Occipital lobe (tissue), 2 donors: ENCODE measurements around the gene EDAR. TPM values are rescaled to one million over a fixed set of nuclear protein-coding genes. Genes with fewer than 3 reads are reported as not detected.

Source experiments
- DNase-seq: peaks from one replicate; lab custom pipeline; 2025; lab: John Stamatoyannopoulos, UW
- total RNA-seq: library from RNA; depleted of rRNA; stranded (reverse); fragments of >200 nt; gene quantifications from one replicate; pipeline ENCODE4 v1.2.3, GENCODE V29; 2014

EDAR gene
- total RNA-seq, 1 donor from 2014 or later, result not detected

DNA sequence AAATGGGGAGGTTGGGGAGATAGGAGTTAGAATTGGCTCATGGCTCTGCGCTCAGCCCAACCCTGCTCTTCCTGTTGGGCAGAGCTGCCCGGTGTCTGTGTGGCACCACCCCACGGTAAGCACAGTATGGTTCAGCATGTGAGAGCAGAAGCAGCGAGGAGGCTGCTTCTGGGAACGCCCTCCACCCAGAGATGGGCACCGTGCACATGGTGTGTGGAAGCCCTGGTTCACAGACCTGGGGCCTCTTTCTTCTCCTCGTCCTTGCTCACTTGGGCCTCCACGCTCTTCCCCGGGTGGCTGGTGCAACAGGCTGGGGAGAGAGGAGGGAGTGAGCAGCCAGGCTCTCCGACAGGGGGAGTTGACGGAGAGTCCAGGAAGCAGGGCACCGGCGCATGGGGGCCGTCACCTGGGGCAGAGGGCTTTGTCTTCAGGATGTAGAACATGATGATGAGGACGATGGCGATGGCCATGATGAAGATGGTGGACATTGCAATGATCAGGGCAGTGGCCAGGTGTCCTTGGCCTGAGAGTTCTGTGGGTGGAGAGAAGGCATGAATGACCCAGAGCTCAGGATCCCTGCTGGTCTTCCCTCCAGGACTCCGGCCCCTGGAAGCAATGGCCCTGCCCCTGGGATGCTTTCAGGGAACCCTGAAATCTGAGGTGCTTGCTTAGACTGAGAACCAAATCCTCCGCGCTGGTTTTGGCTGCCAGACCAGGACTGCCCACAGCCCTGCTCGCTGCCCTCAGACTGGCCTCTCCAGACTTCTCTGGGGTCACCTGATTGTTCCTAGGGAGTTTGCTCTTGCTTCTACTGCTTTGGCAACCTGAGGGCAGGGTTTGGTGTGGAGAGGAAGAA lies 78.3 kb downstream of the EDAR start:
- DNase-seq, result no peak

DNA sequence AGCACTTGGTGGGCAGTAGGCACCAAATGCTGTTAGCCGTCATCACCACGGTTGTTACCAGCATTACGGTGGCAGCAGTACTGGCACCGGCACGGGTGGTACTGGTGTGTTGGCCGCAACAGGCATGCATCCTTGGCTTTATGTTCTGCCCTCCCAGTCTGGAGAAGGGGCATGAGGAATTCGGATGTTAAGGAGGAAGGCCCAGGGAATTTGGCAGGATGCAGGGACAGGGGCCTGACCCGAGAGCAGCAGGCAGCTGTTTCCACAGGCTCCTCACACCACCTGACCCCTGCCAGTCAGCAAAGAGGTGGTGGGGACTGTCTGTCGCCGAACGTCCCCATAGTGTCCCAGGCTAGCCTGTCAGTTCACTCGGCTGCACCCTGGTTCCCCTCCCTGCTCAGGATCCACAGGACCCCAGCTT lies 79.0 kb downstream of the EDAR start:
- no peak for DNase-seq

DNA sequence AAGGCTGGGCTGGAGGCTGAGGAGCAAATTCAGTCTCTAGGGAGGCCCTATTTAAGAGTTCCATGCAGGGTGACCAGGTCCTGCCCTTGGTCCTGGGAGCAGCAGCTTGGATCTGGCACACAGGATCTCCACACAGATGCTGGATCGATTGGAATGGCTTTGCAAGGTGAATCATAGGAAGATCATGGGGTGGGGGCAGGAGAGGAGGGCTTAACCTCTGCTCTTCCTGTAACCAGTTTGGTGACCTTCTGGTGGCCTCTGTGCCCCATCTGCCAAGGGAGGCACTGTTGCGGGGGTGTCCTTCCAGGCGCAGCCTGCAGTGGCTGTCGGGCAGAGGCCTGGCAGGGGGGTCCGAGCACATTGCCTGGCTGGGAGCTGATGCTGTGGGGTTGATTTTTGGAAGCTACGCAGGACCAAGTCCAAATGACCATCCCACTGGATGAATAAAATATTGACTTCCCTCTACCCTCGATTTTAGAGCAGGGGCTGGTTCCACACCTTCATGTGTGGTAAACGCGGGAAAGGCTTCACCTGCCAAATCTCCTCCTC lies 79.7 kb downstream of the EDAR start:
- no peak for DNase-seq

DNA sequence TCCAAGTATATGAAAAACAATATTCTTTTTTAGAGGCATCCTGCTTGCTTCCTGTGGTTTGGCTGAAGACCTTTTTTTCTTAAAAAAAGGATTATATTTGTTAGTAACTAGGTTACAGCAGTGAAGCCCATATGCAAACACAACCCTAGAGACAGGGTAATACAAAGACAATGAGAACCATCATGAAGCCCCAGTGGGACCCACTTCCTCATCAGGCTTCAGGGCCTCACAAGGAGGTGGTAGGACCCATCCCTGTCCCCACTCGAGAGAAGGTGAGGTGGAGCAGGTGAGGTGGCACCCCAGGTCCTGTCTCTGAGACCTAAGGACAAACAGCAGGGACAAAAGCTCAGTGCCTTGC lies 80.3 kb downstream of the EDAR start:
- no peak for DNase-seq

DNA sequence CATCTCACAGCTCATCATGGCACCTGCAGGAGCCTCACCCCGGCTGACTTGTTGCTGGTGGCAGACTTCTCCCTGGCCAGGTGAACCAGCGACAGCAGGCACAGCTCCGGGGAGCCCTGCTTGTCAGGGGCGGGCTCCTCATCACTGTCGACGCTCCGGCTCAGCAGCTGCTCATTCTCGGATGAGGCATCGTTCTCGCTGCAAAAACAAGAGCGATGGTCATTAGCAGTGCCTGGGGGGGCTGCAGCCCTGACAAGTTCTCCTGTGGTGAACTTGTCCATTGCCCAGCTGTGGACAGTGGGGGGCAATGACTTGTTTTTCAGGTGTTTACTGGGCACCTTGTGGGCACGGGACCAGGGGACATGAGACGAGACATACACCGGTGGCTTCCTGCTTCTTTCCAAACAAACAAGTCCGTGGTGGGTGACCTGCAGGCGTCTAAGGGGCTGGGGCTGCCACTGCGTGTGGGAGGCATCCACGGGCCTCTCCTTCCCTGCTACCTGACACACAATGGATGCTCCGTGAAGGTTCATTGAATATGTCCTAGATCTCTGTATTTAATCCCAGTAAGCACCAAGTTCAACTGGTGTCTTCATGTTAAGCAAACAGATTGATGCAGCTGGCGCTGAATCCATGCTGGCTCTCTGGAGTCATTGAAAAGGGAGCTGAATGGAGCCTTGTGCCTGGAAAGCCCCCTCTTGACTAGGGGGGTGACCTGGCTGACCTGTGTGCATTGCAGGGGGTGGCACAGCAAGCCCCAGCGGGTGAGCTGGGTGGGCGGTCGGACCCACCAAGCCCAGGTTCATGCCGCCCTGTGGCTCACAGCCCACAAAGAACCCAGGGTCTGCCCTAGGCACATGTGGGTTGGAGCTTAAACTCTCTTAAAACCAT lies 81.0 kb downstream of the EDAR start:
- DNase-seq, result no peak

DNA sequence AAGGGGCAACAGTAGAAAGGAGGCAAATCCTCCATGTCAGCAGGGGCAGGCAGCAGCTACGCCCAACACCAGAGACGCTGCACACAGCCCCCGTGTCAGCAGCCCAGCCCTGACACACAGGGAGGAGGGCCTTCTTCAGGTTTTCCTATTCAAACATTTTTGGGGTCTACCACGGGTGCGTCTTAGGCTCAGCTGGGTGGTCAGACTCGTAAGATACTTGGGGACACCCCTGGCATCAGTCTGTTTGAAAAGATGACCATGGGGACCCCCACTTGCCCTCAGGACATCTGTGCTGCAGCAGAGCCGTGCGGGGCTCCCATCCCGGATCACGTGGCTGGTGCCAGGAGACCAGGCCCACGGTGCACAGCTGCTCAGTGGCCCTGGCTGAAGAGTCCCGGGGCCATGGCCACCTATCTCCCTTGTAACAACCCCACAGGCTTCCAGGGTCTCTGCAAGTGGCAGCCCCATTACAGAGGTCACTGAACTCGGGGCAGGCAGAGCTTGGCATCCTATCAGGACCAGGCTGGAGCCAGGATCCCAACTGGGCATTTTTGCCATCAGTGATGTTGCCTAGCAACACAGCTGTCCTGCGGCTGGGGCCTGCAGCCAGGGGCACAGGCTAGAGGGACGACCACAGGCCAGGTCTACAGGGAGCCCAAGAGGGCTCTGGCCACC lies 82.5 kb downstream of the EDAR start:
- no peak for DNase-seq

DNA sequence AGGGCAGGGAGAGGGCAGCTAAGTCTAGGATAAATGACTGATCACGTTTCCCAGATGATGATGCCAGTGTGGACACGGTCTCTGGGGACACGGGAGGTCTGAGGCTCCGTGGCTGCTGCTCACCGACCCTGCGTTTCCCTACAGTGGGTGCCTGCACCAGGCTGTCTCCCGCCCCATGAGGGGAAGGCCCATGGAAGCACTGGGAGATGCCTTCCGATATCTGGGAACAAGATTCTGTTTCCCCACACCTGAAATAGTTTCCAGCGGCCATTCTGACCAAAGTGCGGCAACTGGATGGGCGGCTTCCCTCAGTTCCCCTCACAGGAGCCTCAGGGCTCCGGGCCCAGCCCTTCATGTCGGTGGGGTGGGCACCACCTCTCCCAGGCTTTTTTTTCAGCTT lies 83.1 kb downstream of the EDAR start:
- DNase-seq, result no peak

DNA sequence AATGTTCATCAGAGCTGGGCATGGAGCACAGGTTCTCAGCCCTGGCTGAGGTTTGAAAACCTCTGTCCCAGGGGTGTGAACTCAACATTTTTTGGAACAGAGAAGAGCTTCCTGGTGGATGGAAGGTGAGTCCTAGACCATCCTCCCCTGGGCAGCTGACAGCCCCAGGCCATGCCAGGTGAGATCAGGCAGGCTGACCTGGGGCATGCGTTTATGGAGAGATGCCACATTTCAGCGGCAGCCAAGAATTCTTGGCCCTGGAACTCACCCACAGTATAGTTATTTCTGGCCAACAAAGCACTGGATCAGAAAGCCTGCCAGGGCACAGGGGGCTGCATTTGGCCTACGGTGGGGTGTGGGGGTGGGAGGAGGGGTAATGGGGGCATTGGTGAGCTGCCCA lies 83.8 kb downstream of the EDAR start:
- no peak for DNase-seq

DNA sequence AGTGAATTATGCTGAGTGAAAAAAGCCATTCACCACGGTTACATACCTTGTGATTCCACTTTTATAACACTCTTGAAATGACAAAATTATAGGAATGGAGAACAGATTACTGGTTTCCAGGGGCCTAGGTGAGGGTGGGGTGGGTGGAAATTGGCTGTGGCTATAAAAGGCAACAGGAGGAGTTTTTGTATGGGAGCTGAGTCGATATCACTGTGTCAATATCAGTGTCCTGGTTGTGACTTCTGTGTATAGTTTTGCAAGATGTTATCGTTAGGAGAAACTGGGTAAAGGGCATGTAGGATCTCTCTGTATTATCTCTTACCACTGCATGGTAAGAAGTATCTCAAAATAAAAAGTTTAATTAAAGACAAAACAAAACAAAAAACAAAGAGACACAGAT lies 84.3 kb downstream of the EDAR start:
- DNase-seq, result no peak

DNA sequence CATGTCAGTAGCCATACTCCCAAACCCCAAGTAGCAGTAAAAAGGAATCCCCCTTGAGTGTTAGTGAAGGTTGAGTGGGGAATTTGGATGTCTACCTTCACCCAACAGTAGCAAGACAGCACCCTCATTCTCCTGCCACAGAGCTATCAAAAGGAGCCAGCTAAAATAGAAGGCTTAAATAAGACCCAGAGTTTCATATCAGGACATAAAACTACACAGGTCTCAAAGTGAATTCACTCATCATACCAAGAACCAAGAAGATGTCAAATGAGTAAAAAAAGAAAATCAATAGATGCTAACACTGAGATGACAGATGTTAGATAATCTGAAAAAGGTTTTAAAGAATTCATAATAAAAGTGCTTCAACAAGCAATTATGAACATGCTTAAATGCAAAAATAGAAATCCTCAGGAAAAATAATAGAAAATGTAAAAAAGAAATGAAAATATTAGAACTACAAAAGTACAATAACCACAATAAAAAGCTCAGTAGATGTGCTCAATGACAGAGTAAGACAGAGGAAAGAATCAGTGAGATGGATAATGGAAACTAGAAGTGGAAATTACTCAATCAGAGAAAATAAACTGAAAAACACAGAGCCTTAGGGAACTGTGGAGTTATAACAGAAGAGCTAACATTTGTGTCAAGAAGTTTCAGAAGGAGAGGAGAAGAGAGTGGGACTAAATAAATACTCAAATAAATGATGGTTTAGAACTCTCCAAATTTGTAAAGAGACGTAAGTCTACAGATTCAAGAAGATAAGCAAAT lies 90.5 kb downstream of the EDAR start:
- DNase-seq, result no peak

DNA sequence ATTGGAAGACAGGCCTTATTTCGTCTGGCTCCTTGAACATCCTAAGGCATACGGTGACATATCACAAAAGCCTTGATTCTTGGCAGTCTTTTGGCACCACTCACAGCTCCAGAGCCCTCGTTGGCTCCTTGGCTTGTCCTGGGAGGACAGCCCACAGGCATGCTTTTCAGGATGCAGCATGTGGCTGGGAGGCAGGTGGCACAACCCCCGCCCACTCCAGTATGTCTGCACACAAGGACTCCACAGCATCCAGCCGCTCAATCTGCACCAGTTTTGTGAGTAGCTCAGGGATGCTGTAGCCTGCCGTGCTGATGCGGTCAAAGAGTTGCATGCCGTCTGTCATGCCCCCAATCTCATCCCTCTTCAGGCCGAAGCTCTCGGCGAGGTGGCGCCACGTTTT lies 92.3 kb downstream of the EDAR start:
- no peak for DNase-seq

DNA sequence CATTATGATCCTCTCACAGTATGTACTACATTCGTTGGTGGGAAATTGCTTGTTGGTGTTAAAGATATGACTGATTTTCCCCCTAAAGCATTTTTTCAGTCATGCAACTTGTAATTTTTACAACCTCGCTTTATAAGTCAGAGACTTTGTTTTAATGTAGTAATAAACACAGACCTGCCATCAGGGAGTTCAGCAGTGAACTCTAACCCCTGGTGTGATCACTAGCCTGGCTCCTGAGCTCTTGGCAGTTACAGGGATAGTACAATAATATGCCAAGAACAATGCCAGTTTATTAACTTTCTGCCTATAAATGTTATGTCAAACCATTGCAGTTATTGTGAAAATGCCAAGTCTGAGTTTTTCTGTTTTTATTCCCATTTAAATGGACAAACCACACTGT lies 93.8 kb downstream of the EDAR start:
- no peak for DNase-seq

DNA sequence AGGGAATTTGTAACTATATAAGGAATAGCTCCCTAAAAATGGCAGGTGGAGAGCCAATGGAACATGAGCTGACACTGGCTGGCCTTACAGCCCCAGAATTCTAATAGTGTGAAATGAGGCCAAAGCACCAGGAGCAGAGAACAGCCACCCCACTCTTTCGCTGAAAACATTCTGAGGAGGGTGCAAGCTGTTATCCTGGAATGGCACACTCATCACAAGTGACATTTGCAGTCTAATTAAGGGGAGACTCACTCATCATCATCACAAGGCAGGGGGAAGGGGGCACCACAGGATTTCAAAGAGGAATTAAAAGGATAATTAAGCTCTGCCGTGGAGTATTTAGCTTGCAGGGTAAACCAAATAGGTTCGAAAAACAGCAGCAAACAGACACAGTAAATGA lies 94.3 kb downstream of the EDAR start:
- no peak for DNase-seq

DNA sequence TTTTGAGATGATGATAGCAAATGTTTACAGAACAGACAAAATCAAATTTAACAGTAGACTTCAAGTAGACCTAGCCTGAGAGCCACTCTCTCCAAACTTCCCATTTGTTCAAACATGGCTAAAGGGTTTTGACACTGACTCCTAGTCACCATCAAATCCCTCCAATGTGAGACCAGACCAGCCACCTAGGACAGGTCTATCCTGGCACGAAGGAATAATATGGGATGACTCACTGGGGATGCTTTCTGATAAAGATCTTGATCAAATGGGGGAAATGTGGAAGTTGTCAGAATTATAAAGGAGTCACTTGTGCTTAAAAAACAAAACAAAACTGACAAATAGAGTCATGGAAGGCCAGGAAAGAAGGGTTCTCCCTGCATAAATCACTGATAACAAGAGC lies 95.7 kb downstream of the EDAR start:
- DNase-seq, result no peak

DNA sequence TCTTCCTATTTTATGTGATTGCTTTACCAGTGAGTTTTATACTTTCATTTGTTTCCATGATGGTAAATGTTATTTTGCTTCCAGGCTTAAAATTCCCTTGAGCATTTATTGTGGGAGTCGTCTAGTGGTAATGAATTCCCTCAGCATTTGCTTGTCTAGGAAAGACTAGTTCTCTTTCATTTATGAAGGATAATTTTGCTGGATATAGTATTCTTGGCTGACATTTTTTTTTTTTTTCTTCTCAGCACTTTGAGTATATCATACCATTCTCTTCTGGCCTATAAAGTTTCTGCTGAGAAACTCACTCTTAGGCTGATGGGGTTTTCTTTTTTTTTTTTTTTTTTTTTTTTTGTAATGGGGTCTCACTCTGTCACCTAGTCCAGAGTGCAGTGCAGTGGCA lies 99.1 kb downstream of the EDAR start:
- no peak for DNase-seq

DNA sequence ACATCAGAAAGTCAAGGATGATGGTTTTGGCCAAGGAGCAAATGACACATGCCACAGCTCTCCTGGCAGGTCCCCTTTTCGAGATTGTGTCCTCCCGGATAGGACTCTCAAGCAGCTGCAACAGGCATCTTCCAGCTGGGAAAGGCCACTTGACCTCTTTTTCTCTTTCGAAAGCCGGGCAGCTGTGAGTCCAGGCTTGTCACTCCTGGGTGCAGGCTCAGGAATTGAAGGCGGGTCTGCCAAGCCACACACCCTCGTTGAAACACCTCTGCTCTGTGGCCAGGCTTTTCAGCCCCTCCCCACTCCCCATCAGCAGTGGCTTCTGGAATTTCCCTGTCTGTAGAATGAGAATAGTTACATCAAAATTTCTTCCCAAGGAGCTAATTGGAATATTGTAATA lies 104.4 kb downstream of the EDAR start:
- DNase-seq, result no peak

DNA sequence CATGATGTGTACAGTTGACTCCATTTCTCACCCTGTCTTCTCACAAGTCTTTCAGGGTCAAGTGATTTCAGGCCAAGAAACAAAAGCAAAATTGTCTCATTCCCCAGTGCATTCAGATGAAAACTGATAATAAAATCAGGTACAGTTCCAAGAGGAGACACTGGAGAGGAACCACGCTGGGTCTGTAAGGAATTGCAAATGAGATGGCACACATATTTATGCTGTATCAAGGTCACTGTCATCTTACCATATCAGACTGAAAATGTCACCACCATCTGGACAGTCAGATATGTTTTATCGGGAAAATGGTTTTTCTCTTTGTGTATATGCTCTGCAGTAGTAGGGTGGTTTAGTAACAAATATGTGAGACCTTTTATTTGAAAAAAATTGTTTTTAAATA lies 110.7 kb downstream of the EDAR start:
- DNase-seq, result no peak

DNA sequence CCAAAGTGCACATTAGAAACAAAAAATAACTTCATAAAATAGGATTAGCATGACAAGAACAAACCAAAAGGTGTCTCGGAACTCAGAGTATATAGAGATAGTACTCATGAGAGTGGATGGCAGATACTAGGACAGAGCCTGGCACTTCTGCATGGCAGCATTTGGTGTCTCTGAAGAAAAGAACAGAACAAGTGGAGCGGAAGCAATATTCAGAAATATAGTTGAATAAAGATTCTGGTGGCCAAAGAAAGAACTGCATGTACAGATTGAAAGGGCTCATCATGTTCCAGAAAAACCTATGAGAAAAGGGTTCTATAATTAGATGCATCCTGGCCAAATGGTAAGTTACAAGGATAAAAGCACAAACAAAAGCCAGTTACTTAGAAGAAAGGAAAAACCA lies 111.5 kb downstream of the EDAR start:
- no peak for DNase-seq

DNA sequence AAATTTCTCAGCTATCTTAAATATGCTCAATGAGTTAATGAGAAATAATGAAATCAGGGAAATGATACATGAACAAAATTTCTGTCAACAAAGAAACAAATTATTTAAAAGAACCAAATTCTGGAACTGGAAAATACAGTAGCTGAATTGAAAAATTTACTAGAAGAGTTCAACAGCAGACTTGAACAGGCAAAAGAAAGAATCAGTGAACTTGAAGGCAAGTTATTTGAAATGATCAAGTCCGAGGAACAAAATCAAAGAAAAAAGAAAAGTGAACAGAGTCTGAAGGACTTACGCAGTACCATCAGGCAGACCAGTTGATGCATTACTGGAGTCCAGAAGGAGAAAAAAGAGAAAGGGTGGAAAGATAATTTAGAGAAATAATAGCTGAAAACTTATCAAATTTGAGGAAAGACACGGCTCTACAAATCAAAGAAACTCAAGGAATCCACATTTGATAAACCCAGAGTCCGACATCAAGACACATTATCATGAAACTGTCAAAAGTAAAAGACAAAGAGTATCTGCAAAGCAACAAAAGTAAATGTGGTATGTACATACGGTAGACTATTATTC lies 118.9 kb downstream of the EDAR start:
- no peak for DNase-seq

DNA sequence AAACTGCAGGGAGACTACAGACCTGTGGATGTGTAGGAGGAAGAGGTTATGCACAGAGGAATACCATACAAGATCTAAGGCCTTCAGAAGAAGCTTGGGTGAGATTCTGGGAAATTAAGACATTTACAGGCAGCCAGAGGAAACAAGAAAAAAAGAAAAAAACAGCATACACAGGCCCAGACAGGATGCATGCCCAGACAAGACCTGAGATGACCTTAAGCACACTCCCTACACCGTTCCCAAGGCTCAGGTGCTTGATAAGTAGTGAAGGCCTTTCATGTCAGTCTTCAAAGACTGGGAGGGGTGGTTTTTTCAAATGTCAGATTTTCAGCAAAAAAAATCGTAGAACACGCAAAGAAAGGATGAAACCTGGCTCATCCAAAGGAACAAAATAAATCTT lies 119.5 kb downstream of the EDAR start:
- DNase-seq, result no peak

DNA sequence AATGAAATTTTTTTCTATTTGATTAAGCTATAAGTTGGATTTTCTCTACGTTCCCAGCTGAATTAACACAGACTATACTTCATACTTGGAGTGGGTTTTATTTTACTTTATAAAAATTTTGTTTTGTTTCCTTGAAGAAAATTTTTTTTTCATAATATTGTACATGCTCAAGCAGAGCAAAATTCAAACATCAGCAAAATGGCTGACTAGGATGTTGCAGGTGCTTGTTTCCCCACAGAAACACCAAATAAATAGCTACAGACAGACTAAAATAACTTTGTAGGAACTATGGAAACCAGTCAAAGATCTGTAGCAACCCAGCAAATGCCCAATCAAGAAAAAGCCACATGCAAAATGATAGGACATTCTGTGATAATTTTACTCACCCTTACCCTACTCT lies 120.1 kb downstream of the EDAR start:
- no peak for DNase-seq
